Stimulated activated CD4-positive, alpha-beta T cell treated with anti-CD3 and anti-CD28 coated beads, Interleukin-12 subunit alpha, Interleukin-12 subunit beta, amount 100 ng/mL, for 48 hours (primary cell): Measurements from ENCODE around the gene B4GALT6.
A peak's percentile ranks its signal among the peaks of the same experiment; 100 is the strongest.

Experiments used
- DNase-seq, 3 donors: peaks; one replicate each; pipeline ENCODE4 v3.0.0-alpha.2; 2020; ENCODE audit warnings: low read depth in 2 of 3, low spot score in 1 of 3

The B4GALT6 gene

DNA sequence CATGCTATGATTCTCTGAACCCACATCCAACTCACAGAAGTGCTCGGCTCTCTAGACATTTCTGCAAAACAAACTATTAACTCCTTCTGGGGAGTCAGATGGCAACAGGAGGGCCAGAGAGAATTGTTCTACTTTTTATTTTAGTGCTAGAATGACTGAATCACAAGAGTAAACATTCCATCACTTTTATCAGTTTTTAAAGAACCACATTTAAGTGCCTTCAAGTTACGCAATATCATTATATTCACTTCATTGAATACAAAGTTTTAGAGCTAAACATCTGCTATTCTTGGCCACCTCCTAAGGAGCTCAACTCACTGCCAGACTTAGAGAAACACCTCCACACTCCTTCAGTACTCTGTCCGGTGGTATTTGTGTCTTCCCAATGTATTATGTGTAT, 22.4 kb downstream of the B4GALT6 start:
- DNase-seq: no peak

DNA sequence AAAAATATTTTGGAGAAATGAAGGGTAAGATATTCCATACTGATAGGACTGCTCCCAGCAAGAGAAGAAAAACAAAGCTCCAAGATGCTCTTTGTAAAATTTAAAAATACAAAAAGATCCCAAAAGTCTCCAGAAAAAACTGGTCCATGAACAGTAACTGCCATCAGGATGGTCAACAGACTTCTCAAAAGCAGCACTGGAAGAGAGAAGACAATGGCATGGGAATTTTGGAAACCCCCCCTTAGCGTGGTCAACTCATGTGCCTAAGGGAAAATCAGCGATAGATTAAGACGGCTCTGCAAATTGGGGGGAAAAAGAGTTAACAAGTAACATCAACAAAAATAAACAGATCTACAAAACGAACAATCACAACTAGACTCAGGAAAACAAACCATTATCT, 23.6 kb downstream of the B4GALT6 start:
- no peak for DNase-seq

DNA sequence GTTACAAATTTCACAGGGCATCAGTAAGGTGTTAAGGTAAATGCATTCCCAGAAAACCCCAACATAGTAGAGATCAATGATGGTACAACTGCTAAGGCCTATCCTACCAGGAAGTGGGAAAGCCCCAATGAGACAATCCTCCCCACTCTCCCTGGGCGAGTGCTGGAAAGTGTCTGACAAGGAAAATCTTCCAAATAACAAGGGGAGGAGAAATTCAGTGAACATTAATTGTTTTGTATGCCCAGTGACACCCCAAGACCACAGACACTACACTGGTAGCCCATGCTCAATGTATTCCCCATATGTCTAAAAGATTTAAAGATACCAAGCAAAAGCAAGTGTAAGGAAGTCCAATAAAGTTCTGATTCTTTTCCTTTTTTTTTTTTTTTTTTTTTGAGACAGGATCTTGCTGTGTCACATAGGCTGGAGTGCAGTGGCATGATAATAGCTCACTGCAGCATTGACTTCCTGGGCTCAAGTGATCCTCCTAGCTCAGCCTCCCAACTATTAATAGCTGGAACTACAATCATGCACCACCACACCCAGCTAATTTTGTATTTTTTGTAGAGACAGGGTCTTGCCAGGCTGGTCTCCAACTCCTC, 24.7 kb downstream of the B4GALT6 start:
- DNase-seq: no peak

DNA sequence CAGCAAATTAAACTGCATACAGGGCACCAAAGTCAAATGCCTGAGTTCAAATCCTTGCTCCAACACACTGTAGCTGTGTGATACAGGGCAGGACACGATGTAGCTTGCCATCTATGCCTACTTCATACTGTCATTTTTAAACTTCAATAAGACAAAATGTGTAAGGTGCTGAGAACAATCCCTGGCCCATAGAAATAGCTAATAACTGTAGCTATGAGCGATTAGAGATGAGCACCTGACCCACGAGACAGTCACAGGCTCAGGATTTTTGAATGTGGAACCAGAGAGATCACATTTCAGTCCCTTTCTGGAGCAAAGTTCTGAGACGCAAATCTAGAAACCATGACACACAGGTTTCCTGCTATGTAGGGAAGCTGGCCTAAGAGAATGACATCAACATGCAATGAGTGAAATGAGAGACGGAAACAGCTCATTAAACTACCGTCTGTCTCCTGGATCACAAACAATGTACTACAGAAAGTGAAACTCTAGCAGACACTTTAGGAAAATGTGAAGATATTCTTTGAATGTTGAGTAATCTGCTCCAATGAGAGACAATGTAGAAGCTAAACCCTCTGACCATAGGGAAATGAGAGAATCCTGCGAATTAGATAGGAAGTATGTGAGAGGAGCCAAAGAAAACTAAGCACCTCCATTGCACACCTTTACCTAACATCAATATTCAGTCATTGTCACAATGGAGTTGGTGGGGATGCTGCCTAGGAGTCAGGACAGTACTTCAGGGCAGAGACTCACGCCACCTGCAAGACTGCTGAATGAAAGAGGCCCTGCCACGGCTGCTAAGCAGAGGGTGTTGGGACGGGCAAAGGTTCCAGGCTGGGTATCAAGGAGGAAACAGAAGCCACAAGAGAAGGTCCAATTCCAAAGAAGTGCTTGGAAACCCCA, 25.5 kb downstream of the B4GALT6 start:
- peak in 2 of 3 donors; percentile 9 to 27 for DNase-seq

DNA sequence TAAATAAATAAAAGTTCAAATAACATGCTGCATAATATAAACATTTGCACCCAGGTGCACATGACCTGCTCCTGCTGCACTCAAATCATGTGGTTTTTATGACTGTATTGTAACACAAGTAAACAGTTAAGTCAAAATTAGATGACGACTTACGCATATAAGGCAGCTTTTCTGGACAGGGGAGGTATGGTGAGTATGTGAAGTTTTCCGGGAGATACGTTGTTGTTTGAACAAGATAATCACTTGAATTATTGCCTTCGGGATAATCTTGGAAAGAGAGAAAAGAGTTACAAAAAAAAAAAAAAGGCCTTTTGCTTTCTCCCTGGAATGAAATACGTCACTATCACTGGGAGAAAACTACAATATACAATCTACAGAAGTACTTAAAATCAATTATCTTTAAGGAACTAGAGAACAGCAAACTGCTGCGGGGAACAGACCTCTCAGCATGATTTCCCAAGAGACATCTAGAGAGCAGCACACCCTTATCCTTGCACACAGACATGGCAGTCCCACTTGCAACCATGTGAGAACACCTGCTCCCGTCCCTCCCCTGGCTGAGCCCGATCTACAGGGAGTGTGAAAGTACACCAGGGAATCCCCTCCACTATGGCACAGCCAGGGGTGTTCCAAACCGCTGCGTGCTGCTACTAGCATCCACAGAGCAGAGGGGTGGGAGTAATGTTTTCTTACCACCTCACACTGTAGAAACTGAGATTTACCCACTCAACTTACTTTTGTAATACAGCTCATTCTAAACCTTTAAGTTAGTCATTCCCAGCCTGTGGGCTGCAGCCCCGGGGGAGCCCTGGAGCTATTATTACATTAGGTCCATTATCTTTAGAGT, 26.3 kb downstream of the B4GALT6 start:
- DNase-seq: peak; percentile 25 to 49 (median 30)

DNA sequence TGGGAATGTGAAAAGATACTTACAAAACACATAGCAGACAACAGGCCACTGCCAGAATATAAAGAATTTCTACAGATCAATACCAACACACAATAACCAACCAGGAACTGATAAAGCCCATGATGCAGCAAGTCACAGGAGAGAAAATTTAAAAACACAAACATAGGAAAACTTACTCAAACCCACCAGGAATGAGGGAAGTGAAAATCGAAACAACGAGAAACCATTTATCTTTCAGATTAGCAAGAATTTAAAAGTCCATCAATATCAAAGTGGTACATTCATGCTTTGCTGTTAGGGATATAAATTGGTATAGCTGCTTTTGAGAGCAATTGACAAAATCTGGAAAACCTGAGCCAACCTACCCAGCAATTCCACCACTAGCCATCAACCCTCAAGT, 27.6 kb downstream of the B4GALT6 start:
- no peak for DNase-seq

DNA sequence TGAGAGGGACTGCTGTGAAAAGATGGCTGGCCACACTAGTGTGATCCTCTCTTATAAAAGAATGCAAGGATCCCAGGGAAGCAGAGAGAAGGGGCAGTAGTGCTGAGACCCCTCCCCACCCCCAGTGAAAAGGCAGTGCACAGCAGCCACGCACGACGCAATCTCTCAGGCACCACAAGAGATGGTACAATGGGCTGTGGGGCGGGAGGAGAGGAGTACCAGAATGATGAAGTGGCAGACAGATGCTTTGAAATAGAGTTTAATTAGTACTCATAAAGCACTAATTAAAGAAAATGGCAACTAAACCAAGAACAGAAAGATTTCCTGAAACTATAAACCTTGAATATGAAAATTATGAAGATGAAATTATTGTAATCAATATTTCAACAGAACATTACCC, 29.0 kb downstream of the B4GALT6 start:
- DNase-seq: no peak

DNA sequence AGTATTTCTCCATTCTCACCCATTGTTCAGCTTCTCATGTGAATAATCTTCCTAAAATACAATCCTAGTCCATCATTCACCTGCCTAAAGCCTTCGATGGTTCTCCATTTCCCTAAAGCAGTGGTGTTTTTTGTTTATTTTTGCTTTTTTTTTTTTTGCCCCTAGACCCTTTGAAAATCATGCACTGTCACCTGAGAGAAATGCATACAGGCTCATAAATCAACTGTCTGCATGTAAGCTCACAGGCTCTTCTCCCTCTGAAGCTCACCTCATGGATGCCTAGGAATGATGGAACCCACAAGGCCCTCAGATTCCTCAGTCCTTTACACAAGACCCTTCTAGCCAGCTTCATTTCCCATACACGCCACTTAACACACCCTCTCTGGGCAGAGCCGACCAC, 31.5 kb downstream of the B4GALT6 start:
- DNase-seq: no peak

DNA sequence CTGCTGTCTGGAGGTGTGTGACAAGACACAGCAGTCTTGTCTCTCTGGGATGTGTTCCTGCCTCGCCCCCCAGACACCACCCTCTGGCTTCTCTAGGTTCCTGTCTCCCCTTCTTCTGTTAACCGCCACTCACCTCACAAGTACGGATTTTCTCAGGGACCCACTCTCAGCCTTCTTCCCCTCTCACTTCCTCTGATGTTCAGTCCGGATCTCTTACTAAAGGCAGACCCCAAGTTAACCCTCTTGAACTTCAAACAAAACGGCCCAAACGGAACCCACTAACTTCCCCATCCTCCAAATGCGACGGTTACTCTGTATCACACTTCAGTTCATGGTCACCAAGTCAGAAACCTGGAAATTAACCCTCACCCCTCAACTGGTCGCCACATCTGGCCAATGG, 32.0 kb downstream of the B4GALT6 start:
- DNase-seq: no peak

DNA sequence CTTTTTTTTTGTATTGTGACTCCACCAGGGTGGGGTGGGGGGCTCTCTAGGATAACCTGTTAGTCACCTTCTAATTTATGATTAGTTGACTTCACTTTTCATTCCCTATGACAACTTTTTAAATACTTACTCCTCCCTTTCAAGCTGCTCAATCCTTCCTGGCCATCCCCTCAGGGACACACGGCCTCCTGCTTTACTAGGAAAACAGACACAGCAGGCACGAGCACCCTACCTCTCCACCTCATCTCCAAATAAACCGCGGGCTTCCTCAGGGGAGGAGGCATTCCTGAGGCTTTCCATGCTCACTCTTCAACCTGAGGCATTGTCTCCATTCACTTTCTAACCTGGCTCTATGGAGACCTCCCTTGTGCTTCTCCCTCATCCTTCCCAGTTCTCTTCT, 33.0 kb downstream of the B4GALT6 start:
- DNase-seq: no peak

DNA sequence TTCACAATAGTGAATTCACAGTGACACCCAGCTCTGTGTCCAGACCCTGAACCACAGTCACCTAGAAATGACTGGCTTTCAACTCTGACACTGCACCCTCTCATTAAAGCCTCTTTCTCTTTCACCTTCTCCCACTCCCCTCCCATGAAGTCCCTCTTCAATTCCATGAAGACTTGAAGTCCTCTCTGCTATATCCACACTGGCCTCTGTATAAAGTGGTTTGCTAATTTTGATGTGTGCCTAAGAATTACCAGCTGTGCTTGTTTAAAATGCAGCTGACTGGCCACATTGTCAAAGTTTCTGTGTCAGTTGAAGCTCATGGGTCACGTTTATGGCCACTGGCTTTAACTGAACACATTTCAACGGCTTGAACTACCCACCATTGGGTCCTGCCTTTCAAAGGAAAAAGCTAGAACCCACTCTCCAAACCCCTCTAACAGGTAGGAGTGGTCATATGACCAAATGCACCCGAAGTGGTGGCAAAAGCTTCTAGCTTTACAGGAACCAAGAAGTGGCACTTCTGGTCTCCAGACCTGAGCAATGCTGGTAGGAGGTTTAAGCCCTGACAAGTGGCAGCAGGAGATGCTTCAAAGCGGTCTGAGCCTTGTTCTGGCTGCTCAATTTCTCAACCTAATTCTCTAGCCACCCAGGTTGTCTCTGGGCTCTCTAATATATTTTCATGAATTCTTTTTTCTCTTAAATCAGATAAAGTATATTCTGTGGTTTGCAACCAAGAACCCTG, 34.2 kb downstream of the B4GALT6 start:
- DNase-seq: no peak

DNA sequence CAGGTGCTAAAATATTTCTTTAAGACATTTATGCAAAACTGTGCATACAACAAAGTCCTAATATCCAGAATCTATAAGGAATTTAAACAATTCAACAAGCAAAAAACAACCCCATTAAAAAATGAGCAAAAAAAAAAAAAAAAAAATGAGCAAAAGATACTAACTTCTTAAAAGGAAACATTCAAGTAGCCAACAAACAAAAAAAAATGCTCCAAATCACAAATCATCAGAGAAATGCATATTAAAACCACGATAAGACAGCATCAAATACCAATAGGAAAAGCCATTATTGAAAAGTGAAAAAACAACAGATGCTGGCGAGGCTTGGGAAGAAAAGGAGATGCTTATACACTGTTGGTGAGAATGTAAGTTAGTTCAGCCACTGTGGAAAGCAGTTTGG, 34.9 kb downstream of the B4GALT6 start:
- DNase-seq: no peak

DNA sequence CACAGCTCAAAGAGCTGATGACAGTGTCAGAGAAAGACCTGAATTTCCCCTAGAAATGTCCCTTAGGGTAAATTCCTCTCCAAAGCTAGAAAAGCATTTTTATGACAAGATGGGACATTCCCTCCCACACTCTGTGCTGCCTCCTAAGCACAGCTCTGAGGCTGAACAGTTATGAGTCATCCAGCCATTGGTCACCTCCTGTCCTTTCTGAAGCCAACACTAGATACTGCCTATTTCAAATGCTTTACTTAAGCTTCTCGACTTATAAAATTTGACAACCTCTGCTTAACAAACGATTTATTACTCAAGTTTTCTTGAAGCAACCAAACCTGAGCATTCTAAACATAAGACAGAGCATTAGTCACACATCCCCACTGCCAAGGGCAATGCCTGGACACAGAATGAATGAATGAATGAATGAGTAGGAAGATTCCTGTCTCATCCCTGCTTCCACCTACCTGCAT, 35.4 kb downstream of the B4GALT6 start:
- no peak for DNase-seq

DNA sequence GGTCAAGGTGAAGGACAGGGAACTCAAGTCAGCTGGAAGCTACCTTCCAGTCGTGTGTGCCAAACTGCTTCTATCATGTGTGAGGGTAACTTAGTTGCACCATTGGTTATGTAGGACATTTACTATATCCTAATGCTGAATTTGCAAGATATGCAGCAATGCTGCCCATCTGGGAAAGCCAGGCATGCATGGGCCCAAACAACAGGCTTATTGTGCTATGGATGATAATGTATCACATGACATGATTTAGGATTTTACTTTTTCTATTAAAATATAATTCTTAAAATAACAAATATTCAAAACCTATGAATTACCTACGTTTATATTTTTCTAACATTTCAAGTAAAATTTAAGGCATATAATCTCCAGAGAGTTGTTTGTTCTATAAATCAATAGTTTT, 35.9 kb downstream of the B4GALT6 start:
- DNase-seq: no peak

DNA sequence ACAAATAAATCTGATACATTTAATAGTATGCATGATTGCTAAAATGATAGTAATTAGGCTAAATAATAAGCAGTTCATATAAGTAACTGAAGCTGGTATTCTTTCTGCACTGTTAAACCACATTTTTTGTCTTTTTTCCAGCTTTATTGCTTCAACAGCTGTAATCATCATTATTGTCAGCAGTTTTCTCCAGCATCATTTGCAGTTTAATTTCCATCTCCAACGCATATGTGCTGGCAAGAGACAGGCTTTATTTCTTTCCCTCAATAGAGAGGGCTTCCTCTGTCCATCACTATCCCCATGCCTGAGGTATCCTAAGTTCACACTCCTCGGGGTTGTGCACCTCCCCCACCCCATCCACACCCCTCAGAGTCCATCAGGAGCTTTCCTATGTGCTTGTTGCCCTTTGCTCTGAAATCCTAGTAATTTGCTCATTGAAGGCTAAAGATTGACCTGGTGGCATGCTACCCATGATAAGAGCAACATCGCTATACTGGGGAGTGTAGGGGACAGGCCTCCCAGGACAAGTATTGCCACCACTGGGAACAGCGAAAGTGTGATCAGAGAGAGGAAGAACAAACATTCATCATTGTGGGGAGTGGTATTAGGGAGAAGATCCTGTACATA, 37.1 kb downstream of the B4GALT6 start:
- no peak for DNase-seq

DNA sequence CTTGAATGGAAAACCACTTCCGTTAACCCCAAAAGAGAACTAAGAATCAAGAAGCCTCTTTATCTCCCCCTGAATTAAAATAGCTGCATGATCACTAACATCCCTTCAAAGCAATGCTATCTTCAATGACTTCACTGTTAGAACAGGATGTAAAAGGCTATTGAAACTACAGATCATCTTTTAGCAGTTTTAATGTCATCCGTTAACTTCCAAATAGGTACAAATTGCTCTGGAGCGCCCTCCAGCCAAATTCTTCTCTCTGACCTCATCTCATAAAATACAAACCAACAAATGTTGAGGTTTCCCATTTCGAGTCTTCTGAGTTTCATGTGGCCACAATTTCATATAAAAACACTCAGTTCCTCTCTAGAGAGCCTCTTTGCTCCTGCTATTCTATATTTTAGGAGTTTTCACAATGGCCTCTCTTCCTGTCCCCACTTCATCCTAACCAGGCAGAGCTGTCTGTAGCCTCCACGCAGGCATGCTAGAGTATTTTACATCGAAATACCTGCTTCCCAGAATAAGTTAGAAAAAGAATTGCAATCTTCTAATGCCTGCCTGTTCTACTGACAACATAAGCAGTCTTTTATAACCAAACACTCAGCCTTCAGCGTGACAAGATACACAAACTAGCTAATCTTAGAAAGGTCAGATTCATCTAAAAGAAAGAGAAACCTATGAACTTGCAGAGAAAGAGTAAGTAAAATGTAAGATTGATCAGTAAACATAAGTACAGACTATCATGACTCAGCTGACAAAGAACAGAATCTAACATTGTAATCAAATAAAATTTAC, 37.9 kb downstream of the B4GALT6 start:
- DNase-seq: no peak

DNA sequence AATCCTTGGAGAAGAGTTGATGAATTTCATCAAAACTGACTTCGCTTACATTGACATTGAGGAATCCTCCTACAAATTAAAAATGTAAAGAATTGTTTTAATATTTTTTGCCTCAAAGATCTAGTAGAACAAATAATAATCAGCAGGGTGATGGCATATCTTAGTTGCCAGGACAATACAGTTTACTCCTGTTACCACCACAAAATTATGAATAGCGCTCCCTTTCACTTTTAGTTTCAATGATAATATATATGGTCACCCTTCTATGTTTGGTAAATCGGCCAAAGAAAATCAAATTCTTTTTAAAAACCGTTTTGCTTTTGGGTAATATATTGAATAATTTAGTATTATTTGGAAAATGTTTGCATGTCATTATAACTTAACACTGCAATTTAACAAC, 39.0 kb downstream of the B4GALT6 start:
- no peak for DNase-seq

DNA sequence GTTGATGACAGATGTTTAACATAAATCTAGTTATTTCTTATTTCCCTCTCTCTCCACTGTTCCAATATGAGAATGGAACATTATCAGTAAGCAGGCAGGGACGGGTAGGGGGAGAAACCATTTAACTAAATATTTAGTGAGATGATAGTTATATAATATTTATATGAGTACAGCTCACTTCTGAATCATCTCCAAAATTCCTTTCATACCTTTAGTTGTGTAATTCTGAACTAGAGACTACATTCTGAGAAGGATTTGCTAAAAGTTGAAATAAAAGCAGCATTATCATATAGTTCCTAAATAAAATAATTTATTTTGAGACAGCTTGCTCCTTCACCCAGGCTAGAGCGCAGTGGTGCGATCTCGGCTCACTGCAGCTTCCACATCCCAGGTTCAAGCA, 41.4 kb downstream of the B4GALT6 start:
- DNase-seq: no peak

DNA sequence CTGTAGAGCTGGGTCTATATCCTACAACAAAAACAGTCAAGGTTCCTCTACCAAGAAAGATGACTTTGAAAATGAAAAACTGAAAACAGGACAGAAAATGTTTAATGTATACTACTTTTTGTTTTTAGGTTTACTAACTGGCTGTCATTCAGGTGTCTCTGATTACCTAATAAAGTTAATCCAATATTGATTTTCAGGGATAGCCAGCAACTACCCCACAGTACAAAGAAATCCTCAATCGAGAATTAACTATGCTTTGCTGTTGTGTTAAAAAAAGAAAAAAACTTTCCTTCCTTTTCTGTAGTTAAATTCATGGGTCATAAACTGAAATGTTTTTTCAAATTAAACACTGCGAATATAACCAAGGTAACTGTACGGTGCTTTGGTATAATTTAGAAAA, 46.9 kb downstream of the B4GALT6 start:
- DNase-seq: no peak

DNA sequence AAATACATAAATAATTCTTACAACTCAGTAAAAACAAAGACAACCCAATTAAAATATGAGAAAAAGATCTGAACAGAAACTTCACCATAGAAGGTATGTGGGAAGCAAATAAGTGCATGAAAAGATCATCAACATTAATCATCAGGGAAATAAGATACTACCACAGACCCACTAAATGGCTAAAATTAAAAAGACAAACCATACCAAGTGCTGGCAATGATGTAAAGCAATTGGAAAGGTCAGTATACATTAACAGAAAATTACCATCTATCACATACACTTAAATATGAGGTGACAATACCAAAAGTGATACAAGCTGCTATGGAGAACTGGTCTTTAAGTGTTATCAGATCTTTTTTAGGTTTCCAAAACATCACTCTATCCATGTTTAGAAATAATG, 48.0 kb downstream of the B4GALT6 start:
- no peak for DNase-seq
